OCI-LY7 (cell line): Measurements from ENCODE around the gene ABCB11. TPM values are rescaled to one million over a fixed set of nuclear protein-coding genes. Genes with fewer than 3 reads are reported as not detected.

Experiments
- BruUV-seq: library from RNA; stranded (reverse); fragments of 400-500 nt; replicated peaks from 2 replicates; lab custom pipeline; 2021; lab: Mats Ljungman, UMichigan
- CTCF ChIA-PET: fragments of 300-600 bp; sonication (Branson Sonifier 250); formaldehyde crosslinking; loops from one replicate; lab custom pipeline; 2022; ENCODE audit warnings: antibody characterized with exemption; ENCODE audit not compliant: unreplicated experiment; lab: Charles Lee
- POLR2A ChIA-PET: fragments of 300-600 bp; sonication (Branson Sonifier 250); formaldehyde crosslinking; loops from one replicate; lab custom pipeline; 2022; ENCODE audit warnings: antibody characterized with exemption; lab: Charles Lee
- DNase-seq: peaks from one replicate; pipeline ENCODE4 v3.0.0-alpha.2; 2015; ENCODE audit warnings: low spot score
- H2AFZ ChIP-seq: fragments of 200-600 bp; sonication (generic), shearing (Covaris generic); 2 replicates; pipeline ENCODE4 v1.6.1; 2014; ENCODE audit warnings: mild to moderate bottlenecking, antibody characterized with exemption, low read length, moderate library complexity
- H3K27ac ChIP-seq: fragments of 200-600 bp; sonication (generic); 2 replicates; pipeline ENCODE4 v1.5.1; 2014; ENCODE audit warnings: mixed run types, low read depth, mild to moderate bottlenecking, moderate library complexity, low read length, inconsistent platforms; ENCODE audit not compliant: poor library complexity, severe bottlenecking
- H3K36me3 ChIP-seq: fragments of 200-600 bp; sonication (generic); 2 replicates; pipeline ENCODE4 v1.6.1; 2014; ENCODE audit warnings: mild to moderate bottlenecking, antibody characterized with exemption, low read length, moderate library complexity, mixed read lengths; ENCODE audit not compliant: insufficient read depth
- H3K4me1 ChIP-seq: fragments of 200-600 bp; sonication (generic); 2 replicates; pipeline ENCODE4 v1.5.1; 2014; ENCODE audit warnings: mild to moderate bottlenecking, low read length; ENCODE audit not compliant: insufficient read depth, poor library complexity, severe bottlenecking
- H3K4me2 ChIP-seq: fragments of 200-600 bp; sonication (generic); 2 replicates; pipeline ENCODE4 v1.6.1; 2014; ENCODE audit warnings: mild to moderate bottlenecking, low read length
- H3K4me3 ChIP-seq: fragments of 200-600 bp; sonication (generic); 2 replicates; pipeline ENCODE4 v1.5.1; 2014; ENCODE audit warnings: mild to moderate bottlenecking, low read depth, low read length; ENCODE audit not compliant: poor library complexity, severe bottlenecking
- H3K79me2 ChIP-seq: fragments of 200-600 bp; sonication (generic); 2 replicates; pipeline ENCODE4 v1.6.1; 2016; ENCODE audit warnings: low read depth, mild to moderate bottlenecking, low read length, moderate library complexity, mixed read lengths; ENCODE audit not compliant: insufficient read depth
- H3K9me2 ChIP-seq: fragments of 200-600 bp; sonication (generic); 2 replicates; pipeline ENCODE4 v1.6.1; 2016; ENCODE audit warnings: mild to moderate bottlenecking, low read length, mixed read lengths; ENCODE audit not compliant: insufficient read depth
- H3K9me3 ChIP-seq: fragments of 200-600 bp; sonication (generic); 2 replicates; pipeline ENCODE4 v1.6.1; 2014; ENCODE audit warnings: mild to moderate bottlenecking, mixed run types, low read length, mixed read lengths
- H4K20me1 ChIP-seq: fragments of 200-600 bp; sonication (generic); 2 replicates; pipeline ENCODE4 v1.6.1; 2014; ENCODE audit warnings: mild to moderate bottlenecking, antibody characterized with exemption, low read length, moderate library complexity, mixed read lengths; ENCODE audit not compliant: insufficient read depth
- CTCF ChIP-seq: fragments of 200-600 bp; sonication (generic); conservative IDR thresholded peaks from 2 replicates; pipeline ENCODE4 v1.5.1; 2014; ENCODE audit warnings: mild to moderate bottlenecking, antibody characterized with exemption, low read length, moderate library complexity, mixed read lengths
- EZH2phosphoT487 ChIP-seq: fragments of 200-600 bp; sonication (generic); IDR thresholded peaks from 2 replicates; pipeline ENCODE4 v1.6.1; 2018; ENCODE audit warnings: low read depth, borderline replicate concordance, mild to moderate bottlenecking, mixed run types, antibody characterized with exemption, low read length, moderate library complexity, mixed read lengths
- intact Hi-C: fragments of 100-400 bp; cut with micrococcal nuclease; formaldehyde crosslinking; loops from one replicate; pipeline ENCODE4 v1.10.0; 2022; ENCODE audit not compliant: unreplicated experiment
- total RNA-seq, 2 experiments: library from RNA; depleted of rRNA in 1 of 2; stranded (reverse); fragments of >200 nt in 1 of 2; shearing (Covaris generic) in 1 of 2; gene quantifications; 2 replicates each; pipeline ENCODE4 v1.2.3, GENCODE V29; 2014 to 2022

ABCB11 gene
- total RNA-seq, 2 experiments from 2014 or later = 0.04 TPM; not detected in 1

- Histone ChIP-seq H3K4me3 (no peak overlapping the region), H3K9me3 (no peaks in the 10 kb centered on the region), H3K4me2 (no peak overlapping the region), H3K27ac (no peak overlapping the region), H3K9me2 (no peaks in the 10 kb centered on the region), H3K79me2 (no peaks in the 10 kb centered on the region), H2AFZ (no peak overlapping the region), H3K36me3 (no peaks in the 10 kb centered on the region), H4K20me1 (no peaks in the 10 kb centered on the region), H3K4me1 (no peaks in the 10 kb centered on the region)
- ChIA-PET CTCF (no interaction called here), POLR2A (interaction anchor here (0.6 to 0.7 kb wide), 2 partner anchors 8 to 135 kb away, joined by 3 read pairs; no protein-coding TSS in a partner anchor)
- TF ChIP-seq CTCF (no peak), EZH2phosphoT487 (no peak)
- no TSS peak for BruUV-seq
- intact Hi-C loops = no loop called here
- DNase-seq = no peak
Measured at GRCh38 chr2:169027234-169027633, 3.9 kb downstream of the ABCB11 start.

- Histone ChIP-seq H3K9me2 (no peaks in the 10 kb centered on the region), H4K20me1 (no peaks in the 10 kb centered on the region), H3K36me3 (no peaks in the 10 kb centered on the region), H3K4me3 (no peak overlapping the region), H3K4me1 (no peaks in the 10 kb centered on the region), H3K27ac (no peak overlapping the region), H3K9me3 (no peaks in the 10 kb centered on the region), H2AFZ (no peak overlapping the region), H3K4me2 (no peak overlapping the region), H3K79me2 (no peaks in the 10 kb centered on the region)
- TF ChIP-seq EZH2phosphoT487 = no peak
- TF ChIP-seq CTCF = no peak
- ChIA-PET CTCF (no interaction called here), POLR2A (interaction anchor here (0.9 to 1.0 kb wide), 2 partner anchors 10 to 22 kb away, joined by 3 to 4 read pairs; no protein-coding TSS in a partner anchor)
- no peak for DNase-seq
- BruUV-seq = no TSS peak
- intact Hi-C loops = no loop called here
Measured at GRCh38 chr2:169026056-169026455, 5.1 kb downstream of the ABCB11 start.

GRCh38 chr2:169023161-169023560 lies 8.0 kb downstream of the ABCB11 start:
- no peak overlapping the region for H2AFZ ChIP-seq
- H3K27ac ChIP-seq = no peak overlapping the region
- no peak for DNase-seq
- H3K9me2 ChIP-seq = no peaks in the 10 kb centered on the region
- no peak overlapping the region for H3K4me3 ChIP-seq
- H3K4me1 ChIP-seq = no peaks in the 10 kb centered on the region
- intact Hi-C loops = no loop called here
- H4K20me1 ChIP-seq = no peaks in the 10 kb centered on the region
- no peaks in the 10 kb centered on the region for H3K79me2 ChIP-seq
- no peak for TF ChIP-seq EZH2phosphoT487
- TF ChIP-seq CTCF = no peak
- BruUV-seq = no TSS peak
- ChIA-PET CTCF (no interaction called here), POLR2A (interaction anchor here (2.6 kb wide), 1 partner anchor 9 kb away, joined by 7 read pairs; no protein-coding TSS in a partner anchor)
- H3K4me2 ChIP-seq = no peak overlapping the region
- H3K36me3 ChIP-seq = no peaks in the 10 kb centered on the region
- H3K9me3 ChIP-seq = no peaks in the 10 kb centered on the region
